NCI-H2171 (cell line): ENCODE measurements around the gene AOC2.
"Not testable (repeated sequence)": the region's sequence is repeated elsewhere in the genome, so short reads cannot be mapped to it uniquely, and the experiment has no call there.

ENCODE experiments used
- DNase-seq: peaks from one replicate; lab custom pipeline; 2025; lab: John Stamatoyannopoulos, UW

The AOC2 gene

GRCh38 chr17:42883802-42884558 is 39.6 kb downstream of the AOC2 start:
- DNase-seq = no peak

- not testable (repeated sequence) for DNase-seq
Measured at GRCh38 chr17:42885806-42886205, 41.4 kb downstream of the AOC2 start.

- DNase-seq = no peak
Measured at GRCh38 chr17:42886283-42887176, 42.1 kb downstream of the AOC2 start.

- DNase-seq = no peak
Measured at GRCh38 chr17:42889809-42890208, 45.4 kb downstream of the AOC2 start.

DNA sequence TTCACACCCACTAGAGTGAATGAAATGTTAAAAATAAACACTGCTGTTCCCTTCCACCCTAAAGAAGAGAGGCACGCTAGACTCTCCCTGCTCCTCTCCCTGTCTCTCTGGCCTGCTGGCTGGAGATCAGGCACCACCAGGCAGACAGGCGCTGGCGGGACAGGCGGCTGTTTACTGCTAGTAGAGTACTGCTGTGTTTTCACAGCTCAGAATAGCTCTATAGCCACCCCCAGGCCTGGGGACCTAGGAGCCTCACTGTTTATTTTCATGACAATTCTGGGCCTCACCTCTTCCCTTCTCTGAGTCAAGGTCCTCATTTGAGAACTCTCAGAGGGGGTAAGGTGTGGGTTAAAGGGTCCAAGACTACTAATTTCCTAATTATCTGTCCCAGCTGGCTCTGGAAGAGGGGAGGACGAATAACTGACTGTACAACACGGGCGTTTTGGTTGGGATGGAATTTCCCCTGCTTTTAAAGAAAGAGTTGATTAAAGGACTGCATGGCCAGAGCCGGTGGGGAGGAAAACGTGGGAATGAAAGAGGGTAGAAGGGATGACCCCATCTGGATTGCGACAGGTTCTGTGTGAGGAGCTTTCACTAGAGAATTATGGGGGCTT is 47.3 kb downstream of the AOC2 start:
- DNase-seq = no peak

DNA sequence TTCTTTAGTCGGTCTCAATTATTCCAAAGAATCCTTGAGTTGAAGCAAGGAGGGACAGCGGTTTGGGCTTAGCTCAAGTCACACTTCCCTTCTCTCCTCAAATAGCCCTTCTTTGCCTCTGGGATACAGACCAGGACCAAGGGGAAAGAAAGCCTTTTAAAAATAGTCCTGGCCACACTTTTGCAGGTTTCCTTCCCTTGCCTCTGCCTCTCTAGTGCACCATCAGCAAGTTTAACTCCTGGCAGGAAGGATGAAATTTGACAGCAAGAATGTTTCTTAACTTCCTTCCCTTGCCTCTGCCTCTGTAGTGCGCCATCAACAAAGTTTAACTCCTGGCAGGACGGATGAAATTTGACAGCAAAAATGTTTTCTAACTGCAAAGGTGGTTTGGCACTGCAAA is 49.0 kb downstream of the AOC2 start:
- DNase-seq = no peak

DNA sequence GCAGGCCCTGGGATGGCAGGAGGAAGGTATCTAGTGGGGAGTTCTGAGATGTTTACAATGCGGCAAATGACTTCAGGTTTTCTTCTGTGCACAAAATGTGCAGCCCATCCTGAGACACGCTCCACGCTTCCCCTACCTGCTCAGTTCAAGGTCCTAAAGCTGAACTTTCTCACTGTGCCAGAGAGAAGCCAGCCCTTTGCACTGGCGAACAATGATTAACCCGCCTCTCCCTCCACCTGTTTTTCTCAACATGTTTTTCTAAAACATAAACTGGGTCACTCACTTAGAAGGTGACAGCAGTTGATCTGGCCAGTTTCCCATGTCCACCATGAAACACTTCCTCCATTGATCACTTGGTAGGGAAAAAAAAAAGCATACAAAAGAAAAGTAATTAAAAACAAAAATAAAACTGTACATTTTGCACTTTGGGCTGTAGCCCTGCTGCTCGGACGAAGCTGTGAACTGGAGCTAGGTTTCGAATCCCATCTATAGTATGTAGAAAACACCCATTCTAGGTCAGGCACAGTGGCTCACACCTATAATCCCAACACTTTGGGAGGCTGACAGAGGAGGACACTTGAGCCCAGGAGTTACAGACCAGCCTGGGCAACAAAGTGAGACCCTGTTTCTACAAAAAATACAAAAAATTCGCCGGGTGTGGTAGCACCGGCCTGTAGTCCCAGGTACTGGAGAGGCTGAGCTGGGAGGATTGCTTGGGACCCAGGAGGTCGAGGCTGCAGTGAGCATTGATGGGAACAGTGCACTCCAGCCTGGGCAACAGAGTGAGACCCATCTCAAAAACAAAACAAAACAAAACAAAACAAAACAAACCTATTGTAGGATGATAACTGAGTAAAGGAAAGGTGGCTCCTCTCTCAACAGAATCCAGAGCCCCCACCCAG is 50.2 kb downstream of the AOC2 start:
- no peak for DNase-seq

- no peak for DNase-seq
Measured at GRCh38 chr17:42895185-42895555, 50.8 kb downstream of the AOC2 start.

DNA sequence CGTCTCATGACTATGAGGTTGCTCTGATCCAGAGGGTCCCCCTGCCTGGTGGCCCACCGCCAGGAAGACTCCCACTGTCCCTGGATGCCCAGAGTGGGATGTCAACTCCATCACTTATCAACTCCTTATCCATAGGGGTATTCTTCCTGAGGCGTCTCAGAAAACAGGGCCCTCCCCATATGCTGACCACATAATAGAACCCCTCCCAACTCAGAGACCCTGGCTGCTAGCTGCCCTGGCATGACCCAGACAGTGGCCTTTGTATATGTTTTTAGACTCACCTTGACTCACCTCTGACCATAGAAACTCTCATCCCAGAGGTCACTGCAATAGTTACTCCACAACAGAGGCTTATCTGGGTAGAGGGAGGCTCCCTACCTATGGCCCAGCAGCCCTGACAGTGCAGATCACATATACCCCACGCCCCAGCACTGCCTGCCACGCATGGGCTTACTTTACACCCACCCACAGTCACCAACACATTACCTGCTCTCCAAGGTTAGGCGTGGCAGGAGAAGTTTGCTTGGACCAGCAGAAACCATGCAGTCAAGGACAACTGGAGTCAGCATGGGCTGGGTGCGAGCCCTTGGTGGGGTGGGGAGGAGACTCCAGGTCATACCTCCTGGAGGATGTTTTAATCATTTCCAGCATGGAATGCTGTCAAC is 53.9 kb downstream of the AOC2 start:
- no peak for DNase-seq

GRCh38 chr17:42899981-42900380 is 55.6 kb downstream of the AOC2 start:
- not testable (repeated sequence) for DNase-seq
